Tibial nerve (tissue), 4 donors: ENCODE measurements around the gene SPTBN5. TPM values are rescaled to one million over a fixed set of nuclear protein-coding genes. Genes with fewer than 3 reads are reported as not detected.

Experiments
- DNase-seq, 2 donors: peaks; one replicate each; pipeline ENCODE4 v3.0.0-alpha.2; 2019; ENCODE audit warnings: low spot score in 2 of 2
- H3K27ac ChIP-seq, 4 donors: fragments of 200-600 bp; sonication (generic) in 3 of 4; one replicate each; pipeline ENCODE4 v1.5.1; 2017 to 2019; ENCODE audit warnings: mild to moderate bottlenecking in 1 of 4
- H3K27me3 ChIP-seq, 2 donors: fragments of 200-600 bp; sonication (generic) in 1 of 2; one replicate each; pipeline versions ENCODE4 v1.5.1 to v1.6.0; 2017 to 2019
- H3K36me3 ChIP-seq, 3 donors: fragments of 200-600 bp; sonication (generic); one replicate each; pipeline ENCODE4 v1.5.1; 2018 to 2019
- H3K4me1 ChIP-seq, 4 donors: fragments of 200-600 bp; sonication (generic) in 3 of 4; one replicate each; pipeline ENCODE4 v1.5.1; 2017 to 2019
- H3K4me3 ChIP-seq, 4 donors: fragments of 200-600 bp; sonication (generic) in 3 of 4; one replicate each; pipeline ENCODE4 v1.5.1; 2017 to 2019; ENCODE audit warnings: mild to moderate bottlenecking in 1 of 4, moderate library complexity in 1 of 4
- H3K9me3 ChIP-seq, 4 donors: fragments of 200-600 bp; sonication (generic) in 3 of 4; one replicate each; pipeline ENCODE4 v1.5.1; 2017 to 2019
- CTCF ChIP-seq, 5 experiments: fragments of 200-600 bp in 3 of 5; fragments of 450-650 bp in 2 of 5; sonication (generic) in 3 of 5; IDR thresholded peaks; one replicate each; pipeline ENCODE4 v1.5.1; 2016 to 2019; ENCODE audit warnings: antibody characterized with exemption in 5 of 5, mild to moderate bottlenecking in 3 of 5, moderate library complexity in 2 of 5
- EP300 ChIP-seq, 2 donors: sonication (generic); formaldehyde crosslinking; IDR thresholded peaks; one replicate each; pipeline ENCODE4 v1.6.1; 2017; ENCODE audit warnings: antibody characterized with exemption in 2 of 2, mild to moderate bottlenecking in 1 of 2
- POLR2A ChIP-seq, 2 donors: fragments of 450-650 bp; IDR thresholded peaks; one replicate each; pipeline ENCODE4 v1.6.1; 2017; ENCODE audit warnings: antibody characterized with exemption in 2 of 2, mild to moderate bottlenecking in 2 of 2, moderate library complexity in 2 of 2
- WGBS, 2 donors: methylation state at CpG; one replicate each; pipeline ENCODE4 v1.1.5; 2018; 5-methylcytosine and 5-hydroxymethylcytosine counted together
- total RNA-seq, 4 donors: library from RNA; depleted of rRNA; stranded (reverse); fragments of >200 nt; gene quantifications; one replicate each; pipeline ENCODE4 v1.1.0, GENCODE V29; 2016

SPTBN5 gene
- total RNA-seq, 4 donors from 2014 or later = 16.5 to 34.5 (median 19.9) TPM

- no peak for DNase-seq
- peaks cover 2 to 100% (median 27%) of the 10 kb centered on the region in 3 donors for H3K36me3 ChIP-seq
- H3K4me3 ChIP-seq = no peak overlapping the region
These were observed 72.9 kb downstream of the SPTBN5 start for GRCh38 chr15:41820791-41821423.

GRCh38 chr15:41819455-41820050 is 74.3 kb downstream of the SPTBN5 start:
- H3K9me3 ChIP-seq = no peaks in the 10 kb centered on the region
- WGBS, 2 donors = 88 to 93% methylated on average over 9 of the region's 9 CpGs
- H3K4me3 ChIP-seq = no peak overlapping the region

More at GRCh38 chr15:41820791-41821423, 72.9 kb downstream of the SPTBN5 start:
- TF ChIP-seq POLR2A (IDR thresholded peaks at IDR 0.05) (no peak), EP300 (IDR thresholded peaks at IDR 0.05) (no peak), CTCF (IDR thresholded peaks at IDR 0.05) (no peak)
- no peaks in the 10 kb centered on the region for H3K4me1 ChIP-seq
- H3K27me3 ChIP-seq = no peaks in the 10 kb centered on the region
- WGBS, 2 donors = 66 to 81% methylated on average over 6 of the region's 6 CpGs
- no peaks in the 10 kb centered on the region for H3K9me3 ChIP-seq
- no peak overlapping the region for H3K27ac ChIP-seq

GRCh38 chr15:41817781-41818180 is 76.1 kb downstream of the SPTBN5 start:
- H3K36me3 ChIP-seq = peaks cover 2 to 100% (median 29%) of the 10 kb centered on the region in 3 donors
- WGBS, 2 donors = 78 to 86% methylated on average over 6 of the region's 6 CpGs

More at GRCh38 chr15:41819455-41820050, 74.3 kb downstream of the SPTBN5 start:
- no peak for TF ChIP-seq POLR2A (IDR thresholded peaks at IDR 0.05)
- TF ChIP-seq EP300 (IDR thresholded peaks at IDR 0.05) = no peak
- TF ChIP-seq CTCF (IDR thresholded peaks at IDR 0.05) = no peak
- DNase-seq = no peak
- no peak overlapping the region for H3K27ac ChIP-seq
- H3K36me3 ChIP-seq = peaks cover 2 to 100% (median 27%) of the 10 kb centered on the region in 3 donors
- H3K27me3 ChIP-seq = no peaks in the 10 kb centered on the region
- no peaks in the 10 kb centered on the region for H3K4me1 ChIP-seq

GRCh38 chr15:41817327-41817726 is 76.5 kb downstream of the SPTBN5 start:
- 79 to 89% methylated on average over 12 to 14 of the region's 14 CpGs for WGBS, 2 donors
- Histone ChIP-seq H3K27me3 (no peaks in the 10 kb centered on the region), H3K27ac (no peak overlapping the region), H3K4me1 (no peaks in the 10 kb centered on the region), H3K9me3 (no peaks in the 10 kb centered on the region), H3K4me3 (no peak overlapping the region), H3K36me3 (peaks cover 2 to 100% (median 34%) of the 10 kb centered on the region in 3 donors)
- TF ChIP-seq CTCF (IDR thresholded peaks at IDR 0.05) (no peak), POLR2A (IDR thresholded peaks at IDR 0.05) (no peak), EP300 (IDR thresholded peaks at IDR 0.05) (no peak)
- no peak for DNase-seq

More at GRCh38 chr15:41817781-41818180, 76.1 kb downstream of the SPTBN5 start:
- H3K27me3 ChIP-seq = no peaks in the 10 kb centered on the region
- no peak overlapping the region for H3K27ac ChIP-seq
- TF ChIP-seq CTCF (IDR thresholded peaks at IDR 0.05) = no peak
- TF ChIP-seq EP300 (IDR thresholded peaks at IDR 0.05) = no peak
- no peak for TF ChIP-seq POLR2A (IDR thresholded peaks at IDR 0.05)
- no peaks in the 10 kb centered on the region for H3K9me3 ChIP-seq
- H3K4me3 ChIP-seq = no peak overlapping the region
- DNase-seq = no peak
- no peaks in the 10 kb centered on the region for H3K4me1 ChIP-seq

GRCh38 chr15:41816788-41817187 is 77.1 kb downstream of the SPTBN5 start:
- H3K27me3 ChIP-seq = no peaks in the 10 kb centered on the region
- TF ChIP-seq EP300 (IDR thresholded peaks at IDR 0.05) (no peak), POLR2A (IDR thresholded peaks at IDR 0.05) (no peak), CTCF (IDR thresholded peaks at IDR 0.05) (no peak)
- peaks cover 0 to 2% (median 0%) of the 10 kb centered on the region in 4 donors for H3K4me1 ChIP-seq
- WGBS, 2 donors = 88 to 98% methylated on average over 7 to 9 of the region's 9 CpGs
- no peaks in the 10 kb centered on the region for H3K9me3 ChIP-seq
- H3K27ac ChIP-seq = no peak overlapping the region
- H3K4me3 ChIP-seq = no peak overlapping the region
- no peak for DNase-seq
- H3K36me3 ChIP-seq = peaks cover under 1 to 100% (median 32%) of the 10 kb centered on the region in 3 donors
